GM06990 (cell line): ENCODE data around the gene NSD1.

Source experiments
- DNase-seq: peaks from one replicate; pipeline ENCODE4 v3.0.0-alpha.2; 2011; ENCODE audit not compliant: insufficient read length; ENCODE audit errors: extremely low read depth
- H3K27me3 ChIP-seq: replicated peaks from 2 replicates; pipeline ENCODE4 v1.6.0; 2011; ENCODE audit warnings: low read length; ENCODE audit not compliant: control insufficient read depth, insufficient read depth
- H3K36me3 ChIP-seq: 2 replicates; pipeline ENCODE4 v1.5.1; 2011; ENCODE audit warnings: low read length; ENCODE audit not compliant: control insufficient read depth, insufficient read depth
- H3K4me3 ChIP-seq: replicated peaks from 2 replicates; pipeline ENCODE4 v1.5.1; 2011; ENCODE audit warnings: low read depth, mild to moderate bottlenecking, control low read depth, low read length
- CTCF ChIP-seq: IDR thresholded peaks from 2 replicates; pipeline ENCODE4 v1.5.1; 2011; ENCODE audit warnings: low read length, control low read depth, mild to moderate bottlenecking, inconsistent platforms; ENCODE audit not compliant: insufficient read depth, poor library complexity, severe bottlenecking

Gene NSD1

DNA sequence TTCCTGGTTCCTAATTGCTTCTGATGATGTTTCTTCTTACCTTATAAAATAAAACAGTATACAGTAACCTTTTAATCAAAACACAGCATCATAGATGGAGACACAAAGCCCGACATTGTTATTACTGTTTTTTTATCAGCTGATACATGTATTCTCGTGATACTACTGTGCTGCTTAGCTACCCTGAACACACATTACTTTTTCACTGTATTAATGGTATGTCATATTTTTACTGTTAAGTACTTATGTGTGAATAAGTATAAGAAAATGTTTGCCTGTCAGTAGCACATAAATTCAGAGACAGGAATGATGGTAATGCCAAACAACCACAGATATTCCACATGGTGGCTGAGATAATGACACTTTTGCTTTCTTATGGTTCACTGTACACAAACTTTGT is 101.3 kb downstream of the NSD1 start:
- no peaks in the 10 kb centered on the region for H3K27me3 ChIP-seq
- no peak for TF ChIP-seq CTCF
- no peak overlapping the region for H3K4me3 ChIP-seq
- H3K36me3 ChIP-seq = peaks cover 4% of the 10 kb centered on the region
- DNase-seq = no peak

GRCh38 chr5:177241768-177242167 is 108.2 kb downstream of the NSD1 start:
- Histone ChIP-seq H3K4me3 (no peak overlapping the region), H3K27me3 (no peaks in the 10 kb centered on the region), H3K36me3 (peaks cover 9% of the 10 kb centered on the region)
- TF ChIP-seq CTCF = no peak
- no peak for DNase-seq

DNA sequence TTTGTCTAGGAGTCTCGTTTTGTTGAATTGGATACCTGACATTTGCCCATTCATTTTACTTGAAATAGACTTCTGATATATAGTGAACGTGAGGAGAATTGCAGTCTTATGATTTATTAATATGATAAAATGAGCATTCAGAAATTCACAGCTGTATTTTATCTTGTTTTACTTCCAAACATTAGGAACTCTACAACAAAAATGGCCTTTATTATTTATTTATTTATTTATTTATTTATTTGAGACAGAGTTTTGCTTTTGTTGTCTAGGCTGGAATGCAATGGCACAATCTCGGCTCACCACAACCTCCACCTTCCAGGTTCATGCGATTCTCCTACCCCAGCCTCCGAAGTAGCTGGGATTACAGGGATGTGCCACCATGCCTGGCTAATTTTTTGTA is 108.7 kb downstream of the NSD1 start:
- Histone ChIP-seq H3K36me3 (peaks cover 11% of the 10 kb centered on the region), H3K4me3 (no peak overlapping the region), H3K27me3 (no peaks in the 10 kb centered on the region)
- DNase-seq = no peak
- TF ChIP-seq CTCF = no peak

- TF ChIP-seq CTCF = no peak
- H3K4me3 ChIP-seq = no peak overlapping the region
- H3K27me3 ChIP-seq = no peaks in the 10 kb centered on the region
- peaks cover 10% of the 10 kb centered on the region for H3K36me3 ChIP-seq
- DNase-seq = no peak
These were observed 116.4 kb downstream of the NSD1 start for GRCh38 chr5:177249761-177250537.

GRCh38 chr5:177253252-177253651 is 119.7 kb downstream of the NSD1 start:
- Histone ChIP-seq H3K4me3 (no peak overlapping the region), H3K36me3 (peaks cover 3% of the 10 kb centered on the region), H3K27me3 (no peaks in the 10 kb centered on the region)
- no peak for DNase-seq
- no peak for TF ChIP-seq CTCF
